GM23338 (cell line): Measurements from ENCODE around the gene PDE4B. TPM values are rescaled to one million over a fixed set of nuclear protein-coding genes. Genes with fewer than 3 reads are reported as not detected.

ENCODE experiments used
- ATAC-seq: fragments of 200-7000 bp; cut with Tn5 transposase; 3 replicates; pipeline ENCODE4 v1.9.1; 2020
- DNase-seq: peaks from one replicate; pipeline ENCODE4 v3.0.0-alpha.2; 2015; ENCODE audit warnings: low spot score
- H2AFZ ChIP-seq: fragments of 200-600 bp; sonication (generic); 2 replicates; pipeline ENCODE4 v1.8.0; 2016; ENCODE audit warnings: antibody characterized with exemption, mild to moderate bottlenecking, moderate library complexity
- H3F3A ChIP-seq: fragments of 200-600 bp; sonication (generic); replicated peaks from 2 replicates; pipeline ENCODE4 v1.8.0; 2017; ENCODE audit warnings: antibody characterized with exemption, mixed run types, low read depth
- H3K27ac ChIP-seq: fragments of 200-600 bp; sonication (generic); 2 replicates; pipeline ENCODE4 v1.6.1; 2016; ENCODE audit warnings: low read depth
- H3K27me3 ChIP-seq: fragments of 200-600 bp; sonication (generic); 2 replicates; pipeline ENCODE4 v1.8.0; 2016; ENCODE audit warnings: mild to moderate bottlenecking, mixed run types, moderate library complexity; ENCODE audit not compliant: insufficient read depth
- H3K36me3 ChIP-seq: fragments of 200-600 bp; sonication (generic); 2 replicates; pipeline ENCODE4 v1.8.0; 2016; ENCODE audit warnings: mild to moderate bottlenecking; ENCODE audit not compliant: insufficient read depth
- H3K4me1 ChIP-seq: fragments of 200-600 bp; sonication (generic); 2 replicates; pipeline ENCODE4 v1.8.0; 2016; ENCODE audit warnings: mild to moderate bottlenecking, moderate library complexity; ENCODE audit not compliant: insufficient read depth
- H3K4me2 ChIP-seq: fragments of 200-600 bp; sonication (generic); 2 replicates; pipeline ENCODE4 v1.7.1; 2017; ENCODE audit warnings: mixed run types
- H3K4me3 ChIP-seq: fragments of 200-600 bp; sonication (generic); 2 replicates; pipeline ENCODE4 v1.6.1; 2016; ENCODE audit warnings: mixed run types
- H3K79me2 ChIP-seq: fragments of 200-600 bp; sonication (generic); replicated peaks from 2 replicates; pipeline ENCODE4 v1.8.0; 2017; ENCODE audit warnings: mild to moderate bottlenecking; ENCODE audit not compliant: insufficient read depth
- H3K9me2 ChIP-seq: fragments of 200-600 bp; sonication (generic); 2 replicates; pipeline ENCODE4 v1.8.0; 2017; ENCODE audit not compliant: insufficient read depth
- H4K20me1 ChIP-seq: fragments of 200-600 bp; sonication (generic); replicated peaks from 2 replicates; pipeline ENCODE4 v1.8.0; 2017; ENCODE audit warnings: mild to moderate bottlenecking; ENCODE audit not compliant: insufficient read depth
- H3K27ac Mint-ChIP-seq: 2 replicates; pipeline ENCODE4 v1.8.0; 2020; ENCODE audit warnings: inconsistent platforms, mild to moderate bottlenecking, moderate library complexity, mixed read lengths
- H3K27me3 Mint-ChIP-seq: 3 replicates; pipeline ENCODE4 v1.8.0; 2022; ENCODE audit warnings: low read depth, mild to moderate bottlenecking, moderate library complexity, mixed read lengths, inconsistent platforms; ENCODE audit not compliant: insufficient read depth, poor library complexity
- H3K36me3 Mint-ChIP-seq: 3 replicates; pipeline ENCODE4 v1.8.0; 2021; ENCODE audit warnings: low read depth, mild to moderate bottlenecking, inconsistent platforms, moderate library complexity, mixed read lengths
- H3K4me1 Mint-ChIP-seq: 3 replicates; pipeline ENCODE4 v1.8.0; 2020; ENCODE audit warnings: mild to moderate bottlenecking, inconsistent platforms, mixed read lengths
- H3K4me3 Mint-ChIP-seq: 3 replicates; pipeline ENCODE4 v1.8.0; 2021; ENCODE audit warnings: moderate library complexity, mild to moderate bottlenecking, inconsistent platforms, mixed read lengths
- H3K9me3 Mint-ChIP-seq: 3 replicates; pipeline ENCODE4 v1.8.0; 2020; ENCODE audit warnings: moderate library complexity, mild to moderate bottlenecking, inconsistent platforms, mixed read lengths
- EZH2 ChIP-seq: fragments of 200-600 bp; sonication (generic); IDR thresholded peaks from one replicate; pipeline ENCODE4 v1.8.0; 2017; ENCODE audit warnings: antibody characterized with exemption, mild to moderate bottlenecking, low read depth; ENCODE audit not compliant: unreplicated experiment
- JUNB ChIP-seq: IDR thresholded peaks from one replicate; pipeline ENCODE4 v1.6.1; 2016; ENCODE audit warnings: antibody characterized with exemption; ENCODE audit not compliant: unreplicated experiment
- POLR2AphosphoS5 ChIP-seq: IDR thresholded peaks from 2 replicates; pipeline ENCODE4 v1.6.1; 2016; ENCODE audit warnings: antibody characterized with exemption, low read depth
- ZNF331 ChIP-seq: fragments of 250-450 bp; sonication (Bioruptor Pico); IDR thresholded peaks from 2 replicates; pipeline ENCODE4 v1.5.0; 2020; ENCODE audit warnings: low read depth, mild to moderate bottlenecking, moderate library complexity
- polyA plus RNA-seq: library from polyadenylated mRNA; unstranded; fragments of >200 nt; fragmentation: Nextera tagmentation; extraction: Ambion mirVana; gene quantifications from 2 replicates; pipeline ENCODE4 v1.2.1, GENCODE V29; 2016
- total RNA-seq: library from RNA; depleted of rRNA; stranded (reverse); fragments of >200 nt; shearing (Covaris generic); gene quantifications from 2 replicates; pipeline ENCODE4 v1.2.3, GENCODE V29; 2014
- TF ChIP-seq, protein P1 (sequence below): fragments of 250-450 bp; sonication (Bioruptor Pico); IDR thresholded peaks from 2 replicates; pipeline ENCODE4 v1.5.0; 2020; ENCODE audit warnings: mild to moderate bottlenecking, moderate library complexity
- TF ChIP-seq, protein P2 (sequence below): IDR thresholded peaks from one replicate; pipeline ENCODE4 v1.6.1; 2018; ENCODE audit warnings: antibody characterized with exemption; ENCODE audit not compliant: unreplicated experiment
- TF ChIP-seq, protein P3 (sequence below), 2 experiments: fragments of 200-600 bp in 1 of 2; sonication (generic) in 1 of 2; conservative IDR thresholded peaks; 2 replicates each; pipeline versions ENCODE4 v1.5.1 to v1.6.1; 2016 to 2017; ENCODE audit warnings: antibody characterized with exemption in 2 of 2, low read depth in 2 of 2, mild to moderate bottlenecking in 2 of 2, moderate library complexity in 1 of 2

PDE4B gene
- total and polyA plus RNA-seq, 2 experiments from 2014 or later, result 14.0 to 25.6 TPM

DNA sequence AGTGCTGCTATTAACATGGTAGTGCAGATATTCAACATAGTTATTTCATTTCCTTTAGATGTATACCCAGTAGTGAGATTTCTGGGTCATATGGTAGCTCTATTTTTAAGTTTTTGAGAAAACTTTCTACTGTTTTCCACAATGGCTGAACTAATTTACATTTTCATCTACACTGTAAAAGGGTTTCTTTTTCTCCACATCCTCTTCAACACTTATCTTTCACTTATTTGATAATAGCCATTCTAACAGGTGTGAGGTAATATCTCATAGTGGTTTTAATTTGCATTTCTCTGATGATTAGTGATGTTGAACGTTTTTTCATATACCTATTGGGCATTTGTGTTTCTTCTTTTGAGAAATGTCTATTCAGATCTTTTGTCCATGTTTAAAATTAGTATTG is 149.8 kb downstream of the PDE4B start:
- Histone ChIP-seq H3K4me3 (no peak overlapping the region), H3K9me2 (peaks cover 3% of the 10 kb centered on the region; the same call in 1 of the 2 replicates), H3K36me3 (no peaks in the 10 kb centered on the region), H3K27ac (no peak overlapping the region), H2AFZ (no peak overlapping the region), H3K4me1 (no peaks in the 10 kb centered on the region), H3K27me3 (no peaks in the 10 kb centered on the region), H3K79me2 (no peaks in the 10 kb centered on the region), H3F3A (no peaks in the 10 kb centered on the region), H4K20me1 (no peaks in the 10 kb centered on the region), H3K4me2 (no peak overlapping the region)
- TF ChIP-seq POLR2AphosphoS5, result no peak
- TF ChIP-seq EZH2, result no peak
- TF ChIP-seq ZNF331 (CRISPR knock-in tag), result no peak
- no peak for TF ChIP-seq JUNB
- TF ChIP-seq, protein P1, sequence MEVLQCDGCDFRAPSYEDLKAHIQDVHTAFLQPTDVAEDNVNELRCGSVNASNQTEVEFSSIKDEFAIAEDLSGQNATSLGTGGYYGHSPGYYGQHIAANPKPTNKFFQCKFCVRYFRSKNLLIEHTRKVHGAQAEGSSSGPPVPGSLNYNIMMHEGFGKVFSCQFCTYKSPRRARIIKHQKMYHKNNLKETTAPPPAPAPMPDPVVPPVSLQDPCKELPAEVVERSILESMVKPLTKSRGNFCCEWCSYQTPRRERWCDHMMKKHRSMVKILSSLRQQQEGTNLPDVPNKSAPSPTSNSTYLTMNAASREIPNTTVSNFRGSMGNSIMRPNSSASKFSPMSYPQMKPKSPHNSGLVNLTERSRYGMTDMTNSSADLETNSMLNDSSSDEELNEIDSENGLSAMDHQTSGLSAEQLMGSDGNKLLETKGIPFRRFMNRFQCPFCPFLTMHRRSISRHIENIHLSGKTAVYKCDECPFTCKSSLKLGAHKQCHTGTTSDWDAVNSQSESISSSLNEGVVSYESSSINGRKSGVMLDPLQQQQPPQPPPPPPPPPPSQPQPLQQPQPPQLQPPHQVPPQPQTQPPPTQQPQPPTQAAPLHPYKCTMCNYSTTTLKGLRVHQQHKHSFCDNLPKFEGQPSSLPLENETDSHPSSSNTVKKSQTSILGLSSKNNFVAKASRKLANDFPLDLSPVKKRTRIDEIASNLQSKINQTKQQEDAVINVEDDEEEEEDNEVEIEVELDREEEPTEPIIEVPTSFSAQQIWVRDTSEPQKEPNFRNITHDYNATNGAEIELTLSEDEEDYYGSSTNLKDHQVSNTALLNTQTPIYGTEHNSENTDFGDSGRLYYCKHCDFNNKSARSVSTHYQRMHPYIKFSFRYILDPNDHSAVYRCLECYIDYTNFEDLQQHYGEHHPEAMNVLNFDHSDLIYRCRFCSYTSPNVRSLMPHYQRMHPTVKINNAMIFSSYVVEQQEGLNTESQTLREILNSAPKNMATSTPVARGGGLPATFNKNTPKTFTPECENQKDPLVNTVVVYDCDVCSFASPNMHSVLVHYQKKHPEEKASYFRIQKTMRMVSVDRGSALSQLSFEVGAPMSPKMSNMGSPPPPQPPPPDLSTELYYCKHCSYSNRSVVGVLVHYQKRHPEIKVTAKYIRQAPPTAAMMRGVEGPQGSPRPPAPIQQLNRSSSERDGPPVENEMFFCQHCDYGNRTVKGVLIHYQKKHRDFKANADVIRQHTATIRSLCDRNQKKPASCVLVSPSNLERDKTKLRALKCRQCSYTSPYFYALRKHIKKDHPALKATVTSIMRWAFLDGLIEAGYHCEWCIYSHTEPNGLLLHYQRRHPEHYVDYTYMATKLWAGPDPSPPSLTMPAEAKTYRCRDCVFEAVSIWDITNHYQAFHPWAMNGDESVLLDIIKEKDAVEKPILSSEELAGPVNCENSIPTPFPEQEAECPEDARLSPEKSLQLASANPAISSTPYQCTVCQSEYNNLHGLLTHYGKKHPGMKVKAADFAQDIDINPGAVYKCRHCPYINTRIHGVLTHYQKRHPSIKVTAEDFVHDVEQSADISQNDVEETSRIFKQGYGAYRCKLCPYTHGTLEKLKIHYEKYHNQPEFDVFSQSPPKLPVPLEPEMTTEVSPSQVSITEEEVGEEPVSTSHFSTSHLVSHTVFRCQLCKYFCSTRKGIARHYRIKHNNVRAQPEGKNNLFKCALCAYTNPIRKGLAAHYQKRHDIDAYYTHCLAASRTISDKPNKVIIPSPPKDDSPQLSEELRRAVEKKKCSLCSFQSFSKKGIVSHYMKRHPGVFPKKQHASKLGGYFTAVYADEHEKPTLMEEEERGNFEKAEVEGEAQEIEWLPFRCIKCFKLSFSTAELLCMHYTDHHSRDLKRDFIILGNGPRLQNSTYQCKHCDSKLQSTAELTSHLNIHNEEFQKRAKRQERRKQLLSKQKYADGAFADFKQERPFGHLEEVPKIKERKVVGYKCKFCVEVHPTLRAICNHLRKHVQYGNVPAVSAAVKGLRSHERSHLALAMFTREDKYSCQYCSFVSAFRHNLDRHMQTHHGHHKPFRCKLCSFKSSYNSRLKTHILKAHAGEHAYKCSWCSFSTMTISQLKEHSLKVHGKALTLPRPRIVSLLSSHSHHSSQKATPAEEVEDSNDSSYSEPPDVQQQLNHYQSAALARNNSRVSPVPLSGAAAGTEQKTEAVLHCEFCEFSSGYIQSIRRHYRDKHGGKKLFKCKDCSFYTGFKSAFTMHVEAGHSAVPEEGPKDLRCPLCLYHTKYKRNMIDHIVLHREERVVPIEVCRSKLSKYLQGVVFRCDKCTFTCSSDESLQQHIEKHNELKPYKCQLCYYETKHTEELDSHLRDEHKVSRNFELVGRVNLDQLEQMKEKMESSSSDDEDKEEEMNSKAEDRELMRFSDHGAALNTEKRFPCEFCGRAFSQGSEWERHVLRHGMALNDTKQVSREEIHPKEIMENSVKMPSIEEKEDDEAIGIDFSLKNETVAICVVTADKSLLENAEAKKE (CRISPR knock-in tag), result no peak
- TF ChIP-seq, protein P2, sequence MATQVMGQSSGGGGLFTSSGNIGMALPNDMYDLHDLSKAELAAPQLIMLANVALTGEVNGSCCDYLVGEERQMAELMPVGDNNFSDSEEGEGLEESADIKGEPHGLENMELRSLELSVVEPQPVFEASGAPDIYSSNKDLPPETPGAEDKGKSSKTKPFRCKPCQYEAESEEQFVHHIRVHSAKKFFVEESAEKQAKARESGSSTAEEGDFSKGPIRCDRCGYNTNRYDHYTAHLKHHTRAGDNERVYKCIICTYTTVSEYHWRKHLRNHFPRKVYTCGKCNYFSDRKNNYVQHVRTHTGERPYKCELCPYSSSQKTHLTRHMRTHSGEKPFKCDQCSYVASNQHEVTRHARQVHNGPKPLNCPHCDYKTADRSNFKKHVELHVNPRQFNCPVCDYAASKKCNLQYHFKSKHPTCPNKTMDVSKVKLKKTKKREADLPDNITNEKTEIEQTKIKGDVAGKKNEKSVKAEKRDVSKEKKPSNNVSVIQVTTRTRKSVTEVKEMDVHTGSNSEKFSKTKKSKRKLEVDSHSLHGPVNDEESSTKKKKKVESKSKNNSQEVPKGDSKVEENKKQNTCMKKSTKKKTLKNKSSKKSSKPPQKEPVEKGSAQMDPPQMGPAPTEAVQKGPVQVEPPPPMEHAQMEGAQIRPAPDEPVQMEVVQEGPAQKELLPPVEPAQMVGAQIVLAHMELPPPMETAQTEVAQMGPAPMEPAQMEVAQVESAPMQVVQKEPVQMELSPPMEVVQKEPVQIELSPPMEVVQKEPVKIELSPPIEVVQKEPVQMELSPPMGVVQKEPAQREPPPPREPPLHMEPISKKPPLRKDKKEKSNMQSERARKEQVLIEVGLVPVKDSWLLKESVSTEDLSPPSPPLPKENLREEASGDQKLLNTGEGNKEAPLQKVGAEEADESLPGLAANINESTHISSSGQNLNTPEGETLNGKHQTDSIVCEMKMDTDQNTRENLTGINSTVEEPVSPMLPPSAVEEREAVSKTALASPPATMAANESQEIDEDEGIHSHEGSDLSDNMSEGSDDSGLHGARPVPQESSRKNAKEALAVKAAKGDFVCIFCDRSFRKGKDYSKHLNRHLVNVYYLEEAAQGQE, result no peak
- TF ChIP-seq, protein P3, sequence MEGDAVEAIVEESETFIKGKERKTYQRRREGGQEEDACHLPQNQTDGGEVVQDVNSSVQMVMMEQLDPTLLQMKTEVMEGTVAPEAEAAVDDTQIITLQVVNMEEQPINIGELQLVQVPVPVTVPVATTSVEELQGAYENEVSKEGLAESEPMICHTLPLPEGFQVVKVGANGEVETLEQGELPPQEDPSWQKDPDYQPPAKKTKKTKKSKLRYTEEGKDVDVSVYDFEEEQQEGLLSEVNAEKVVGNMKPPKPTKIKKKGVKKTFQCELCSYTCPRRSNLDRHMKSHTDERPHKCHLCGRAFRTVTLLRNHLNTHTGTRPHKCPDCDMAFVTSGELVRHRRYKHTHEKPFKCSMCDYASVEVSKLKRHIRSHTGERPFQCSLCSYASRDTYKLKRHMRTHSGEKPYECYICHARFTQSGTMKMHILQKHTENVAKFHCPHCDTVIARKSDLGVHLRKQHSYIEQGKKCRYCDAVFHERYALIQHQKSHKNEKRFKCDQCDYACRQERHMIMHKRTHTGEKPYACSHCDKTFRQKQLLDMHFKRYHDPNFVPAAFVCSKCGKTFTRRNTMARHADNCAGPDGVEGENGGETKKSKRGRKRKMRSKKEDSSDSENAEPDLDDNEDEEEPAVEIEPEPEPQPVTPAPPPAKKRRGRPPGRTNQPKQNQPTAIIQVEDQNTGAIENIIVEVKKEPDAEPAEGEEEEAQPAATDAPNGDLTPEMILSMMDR (conservative IDR thresholded peaks at IDR 0.05; ENCODE audit: low read depth in 2 of 2), result no peak
- Mint-ChIP-seq H3K9me3 (no peaks in the 10 kb centered on the region), H3K4me3 (no peak overlapping the region), H3K36me3 (no peaks in the 10 kb centered on the region), H3K27me3 (peaks cover 2% of the 10 kb centered on the region), H3K27ac (no peak overlapping the region), H3K4me1 (no peaks in the 10 kb centered on the region)
- DNase-seq (no peak), ATAC-seq (no peak)
